ENCODE results near the gene SOBP.

GRCh38 chr6:107598091-107598490 is 108.2 kb downstream of the SOBP start:
- TF ChIP-seq CTCF (conservative IDR thresholded peaks at IDR 0.05) (no peak), EZH2 (IDR thresholded peaks at IDR 0.05; ENCODE audit: low read depth) (no peak)

Data from PC-9 (cell line).